H1 (cell line): Measurements from ENCODE around the gene ADD2. TPM values are rescaled to one million over a fixed set of nuclear protein-coding genes. Genes with fewer than 3 reads are reported as not detected.

ENCODE experiments used
- CTCF ChIA-PET: fragments of 300-600 bp; sonication (Branson Sonifier 250); formaldehyde crosslinking; loops from one replicate; lab custom pipeline; 2021; ENCODE audit not compliant: partially characterized antibody; lab: Charles Lee
- POLR2A ChIA-PET: fragments of 300-600 bp; sonication (Branson Sonifier 250); formaldehyde crosslinking; loops from one replicate; lab custom pipeline; 2021; ENCODE audit warnings: inconsistent platforms; ENCODE audit not compliant: partially characterized antibody; lab: Charles Lee
- DNase-seq, 2 experiments: peaks; one replicate each; pipeline versions ENCODE4 v3.0.0 to v3.0.0-alpha.2; 2010 to 2022; ENCODE audit warnings: low spot score in 2 of 2, low read depth in 1 of 2, mixed read lengths in 1 of 2
- FAIRE-seq: peaks from 2 replicates; lab custom pipeline; 2011; peaks lifted over from hg19 to GRCh38; lab: Jason Lieb, UNC
- H2AFZ ChIP-seq: 2 replicates; pipeline ENCODE4 v1.8.1; 2012; ENCODE audit warnings: low read length, inconsistent platforms
- H2AK5ac ChIP-seq: 2 replicates; pipeline ENCODE4 v1.6.1; 2013; ENCODE audit warnings: low read depth, low read length
- H2BK120ac ChIP-seq: replicated peaks from 2 replicates; pipeline ENCODE3; 2013; ENCODE audit warnings: low read depth, low read length, inconsistent platforms
- H2BK12ac ChIP-seq: 2 replicates; pipeline ENCODE4 v1.6.1; 2013; ENCODE audit warnings: low read depth, low read length
- H2BK15ac ChIP-seq: 2 replicates; pipeline ENCODE4 v1.6.1; 2013; ENCODE audit warnings: low read length
- H2BK20ac ChIP-seq: 2 replicates; pipeline ENCODE4 v1.6.1; 2013; ENCODE audit warnings: low read length
- H2BK5ac ChIP-seq: 2 replicates; pipeline ENCODE4 v1.6.1; 2013; ENCODE audit warnings: low read depth, low read length
- H3K14ac ChIP-seq: 2 replicates; pipeline ENCODE4 v1.6.1; 2013; ENCODE audit warnings: inconsistent platforms; ENCODE audit not compliant: insufficient read length
- H3K18ac ChIP-seq: 2 replicates; pipeline ENCODE4 v1.6.1; 2013; ENCODE audit warnings: low read length; ENCODE audit errors: extremely low read depth
- H3K23ac ChIP-seq: 2 replicates; pipeline ENCODE4 v1.6.1; 2013; ENCODE audit warnings: inconsistent platforms; ENCODE audit not compliant: insufficient read length
- H3K23me2 ChIP-seq: 2 replicates; pipeline ENCODE4 v1.6.1; 2013; ENCODE audit warnings: low read depth, low read length
- H3K27ac ChIP-seq: 2 replicates; pipeline ENCODE4 v1.6.1; 2011; ENCODE audit warnings: low read depth, low read length, inconsistent platforms
- H3K27me3 ChIP-seq, 4 experiments: replicated peaks in 1 of 4; 1 replicate in 1 of 4; 2 replicates in 3 of 4; pipeline versions ENCODE4 v1.6.1 to v1.8.1; 2011 to 2013; ENCODE audit warnings: low read length in 3 of 4, mild to moderate bottlenecking in 3 of 4, inconsistent platforms in 2 of 4, mixed read lengths in 2 of 4, moderate library complexity in 1 of 4; ENCODE audit not compliant: control insufficient read depth in 3 of 4, insufficient read depth in 3 of 4; ENCODE audit errors: extremely low read depth in 1 of 4
- H3K36me3 ChIP-seq, 4 experiments: 2 replicates each; pipeline versions ENCODE4 v1.6.1 to v1.8.1; 2011 to 2013; ENCODE audit warnings: mild to moderate bottlenecking in 4 of 4, low read length in 3 of 4, moderate library complexity in 2 of 4, control low read depth in 1 of 4, inconsistent platforms in 1 of 4; ENCODE audit not compliant: insufficient read depth in 4 of 4, control insufficient read depth in 2 of 4
- H3K4ac ChIP-seq: replicated peaks from 2 replicates; pipeline ENCODE3; 2013; ENCODE audit warnings: low read length, low read depth, mixed read lengths, inconsistent platforms; ENCODE audit not compliant: insufficient read length
- H3K4me1 ChIP-seq, 4 experiments: replicated peaks in 1 of 4; 1 replicate in 1 of 4; 2 replicates in 3 of 4; pipeline versions ENCODE4 v1.6.1 to v1.8.1; 2011 to 2013; ENCODE audit warnings: low read length in 3 of 4, inconsistent platforms in 2 of 4, mixed read lengths in 1 of 4; ENCODE audit not compliant: insufficient read depth in 4 of 4, control insufficient read depth in 3 of 4
- H3K4me2 ChIP-seq, 2 experiments: 2 replicates each; pipeline versions ENCODE4 v1.6.1 to v1.8.1; 2011 to 2013; ENCODE audit warnings: low read depth in 2 of 2, low read length in 2 of 2, control low read depth in 1 of 2, inconsistent platforms in 1 of 2, mild to moderate bottlenecking in 1 of 2; ENCODE audit not compliant: insufficient read depth in 1 of 2
- H3K4me3 ChIP-seq, 4 experiments: fragments of 200-600, 300-600 bp in 1 of 4; sonication (generic), shearing (Covaris generic), sonication (Bioruptor Twin) in 1 of 4; 2 replicates each; pipeline versions ENCODE4 v1.5.1 to v1.8.1; 2011 to 2016; ENCODE audit warnings: low read length in 4 of 4, low read depth in 3 of 4, control low read depth in 2 of 4, inconsistent platforms in 2 of 4, mild to moderate bottlenecking in 2 of 4, mixed read lengths in 1 of 4, moderate library complexity in 1 of 4; ENCODE audit not compliant: insufficient read depth in 2 of 4; ENCODE audit errors: extremely low read depth in 1 of 4
- H3K56ac ChIP-seq: replicated peaks from 2 replicates; pipeline ENCODE3; 2013; ENCODE audit warnings: low read depth, mild to moderate bottlenecking, mixed read lengths, low read length, inconsistent platforms; ENCODE audit not compliant: insufficient read length
- H3K79me1 ChIP-seq: 2 replicates; pipeline ENCODE4 v1.6.1; 2013; ENCODE audit warnings: low read depth, low read length, control low read depth
- H3K79me2 ChIP-seq, 2 experiments: 2 replicates each; pipeline versions ENCODE4 v1.6.1 to v1.8.1; 2012 to 2013; ENCODE audit warnings: low read length in 2 of 2, mild to moderate bottlenecking in 2 of 2, inconsistent platforms in 1 of 2; ENCODE audit not compliant: insufficient read depth in 2 of 2, control insufficient read depth in 1 of 2
- H3K9ac ChIP-seq, 4 experiments: replicated peaks in 1 of 4; 1 replicate in 1 of 4; 2 replicates in 3 of 4; pipeline versions ENCODE4 v1.6.1 to v1.8.1; 2011 to 2013; ENCODE audit warnings: low read depth in 3 of 4, low read length in 3 of 4, control low read depth in 2 of 4, mild to moderate bottlenecking in 2 of 4, moderate library complexity in 2 of 4, inconsistent platforms in 1 of 4; ENCODE audit errors: extremely low read depth in 1 of 4
- H3K9me3 ChIP-seq, 2 experiments: 2 replicates each; pipeline versions ENCODE4 v1.6.1 to v1.8.1; 2012 to 2013; ENCODE audit warnings: mild to moderate bottlenecking in 2 of 2, moderate library complexity in 2 of 2, control low read depth in 1 of 2, inconsistent platforms in 1 of 2, low read depth in 1 of 2, low read length in 1 of 2, mixed read lengths in 1 of 2; ENCODE audit not compliant: insufficient read depth in 2 of 2
- H4K20me1 ChIP-seq, 2 experiments: replicated peaks in 1 of 2; 2 replicates each; pipeline versions ENCODE3 to v1.8.1; 2011 to 2013; ENCODE audit warnings: inconsistent platforms in 2 of 2, low read length in 2 of 2, mild to moderate bottlenecking in 1 of 2; ENCODE audit not compliant: insufficient read depth in 2 of 2, control insufficient read depth in 1 of 2
- H4K5ac ChIP-seq: 2 replicates; pipeline ENCODE4 v1.6.1; 2013; ENCODE audit warnings: low read length, low read depth, mixed read lengths, inconsistent platforms; ENCODE audit not compliant: insufficient read length
- H4K8ac ChIP-seq: 2 replicates; pipeline ENCODE4 v1.8.0; 2013; ENCODE audit warnings: mild to moderate bottlenecking, moderate library complexity, low read length, inconsistent platforms; ENCODE audit not compliant: insufficient read depth; ENCODE audit errors: extremely low read depth
- H4K91ac ChIP-seq: replicated peaks from 2 replicates; pipeline ENCODE3; 2013; ENCODE audit warnings: low read length, mixed read lengths, inconsistent platforms; ENCODE audit not compliant: insufficient read length
- HDAC2 ChIP-seq, 2 experiments: fragments of 300-600 bp in 1 of 2; sonication (generic) in 1 of 2; IDR thresholded peaks; 2 replicates each; pipeline ENCODE4 v1.6.1; 2011 to 2012; ENCODE audit warnings: low read depth in 2 of 2, low read length in 2 of 2, mild to moderate bottlenecking in 2 of 2, moderate library complexity in 2 of 2, borderline replicate concordance in 1 of 2, inconsistent platforms in 1 of 2
- WGBS, 2 experiments: shearing (Covaris generic) in 1 of 2; methylation state at CpG; one replicate each; pipeline versions ENCODE4 v1.1.6 to v1.1.7; 2013 to 2015; ENCODE audit warnings: low lambda C conversion rate in 2 of 2, mixed read lengths in 2 of 2, inconsistent platforms in 1 of 2, low coverage in 1 of 2, missing lambda C conversion rate in 1 of 2; ENCODE audit not compliant: insufficient replicate concordance in 2 of 2, insufficient coverage in 1 of 2, insufficient read length in 1 of 2; ENCODE audit errors: extremely low coverage in 1 of 2, missing lambda C conversion rate in 1 of 2; 5-methylcytosine and 5-hydroxymethylcytosine counted together
- polyA plus RNA-seq, 7 experiments: library from polyadenylated mRNA; depleted of rRNA in 3 of 7; stranded (reverse) in 5 of 7; unstranded in 2 of 7; fragments of >200 nt in 5 of 7; fragments of 200-250 nt in 2 of 7; gene quantifications; 1 replicate in 5 of 7; 2 replicates in 1 of 7; 4 replicates in 1 of 7; pipeline versions ENCODE4 v1.2.1 to v1.2.3, GENCODE V29; 2011 to 2013; ENCODE audit warnings: missing spikeins in 2 of 7, mixed read lengths in 2 of 7
- total RNA-seq: library from RNA; stranded (reverse); fragmentation: NEBNext Ultra II Directional; extraction: Animal tissue kit (Norgen Biotek cat#: 25700); gene quantifications from 2 replicates; pipeline ENCODE4 v1.2.1, GENCODE V29; 2021

ADD2 gene
- total and polyA plus RNA-seq, 2 of the 8 experiments (the other 6 are each of a cell fraction or from before 2014, with no cell fraction given): 58.5 to 170 TPM

DNA sequence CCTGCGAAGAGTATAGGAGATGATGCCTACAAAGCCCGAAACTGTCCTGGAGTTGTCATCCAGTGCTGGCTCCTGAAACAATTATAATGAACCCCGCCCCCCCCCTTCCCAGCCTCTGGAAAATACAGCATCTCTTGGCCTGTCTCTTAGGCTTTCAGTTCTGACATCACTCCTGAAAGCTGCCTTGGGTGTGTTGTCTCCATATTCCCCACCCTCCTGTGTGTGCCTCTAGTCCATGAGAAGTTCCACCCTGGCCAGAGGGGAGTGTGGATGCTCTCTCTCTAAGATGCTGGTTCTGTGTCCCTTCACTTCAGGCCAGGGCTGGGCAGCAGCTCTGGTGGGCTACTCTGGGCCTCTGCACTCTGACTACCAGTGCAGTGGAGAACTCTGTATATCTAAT lies 155.4 kb downstream of the ADD2 start:
- FAIRE-seq: no peak
- H2BK12ac ChIP-seq: no peak overlapping the region
- no peak overlapping the region for H2BK20ac ChIP-seq
- H3K27me3 ChIP-seq: no peaks in the 10 kb centered on the region; a peak in 1 of 7 replicates
- H2AFZ ChIP-seq: no peak overlapping the region
- no peak overlapping the region for H2BK5ac ChIP-seq
- no peak overlapping the region for H3K4ac ChIP-seq
- no peak overlapping the region for H3K4me2 ChIP-seq
- no peak overlapping the region for H2BK15ac ChIP-seq
- DNase-seq: no peak
- H2AK5ac ChIP-seq: no peak overlapping the region
- H3K23ac ChIP-seq: no peak overlapping the region
- H3K79me2 ChIP-seq: no peaks in the 10 kb centered on the region
- no peak overlapping the region for H4K5ac ChIP-seq
- POLR2A ChIA-PET: no interaction called here
- H3K9me3 ChIP-seq: no peaks in the 10 kb centered on the region
- H3K56ac ChIP-seq: no peak overlapping the region
- H3K36me3 ChIP-seq: no peaks in the 10 kb centered on the region
- TF ChIP-seq HDAC2 (IDR thresholded peaks at IDR 0.05; ENCODE audit: borderline replicate concordance in 1 of 2, low read depth in 2 of 2, low read length in 2 of 2): no peak
- H3K18ac ChIP-seq: no peak overlapping the region
- H4K8ac ChIP-seq: no peak overlapping the region
- no peak overlapping the region for H3K9ac ChIP-seq
- H3K79me1 ChIP-seq: no peaks in the 10 kb centered on the region
- H3K4me3 ChIP-seq: no peak overlapping the region
- no peak overlapping the region for H3K27ac ChIP-seq
- H3K4me1 ChIP-seq: peaks cover 0 to 2% (median 2%) of the 10 kb centered on the region in 4 experiments; a peak in 3 of 7 replicates
- 86% methylated on average over 3 of the region's 3 CpGs; no CpG with 5 or more reads in 1 of the 2 experiments for WGBS, 2 experiments
- H3K14ac ChIP-seq: no peak overlapping the region
- H4K20me1 ChIP-seq: no peaks in the 10 kb centered on the region
- H2BK120ac ChIP-seq: no peak overlapping the region
- CTCF ChIA-PET: interaction anchor here (0.9 to 1.7 kb wide), 3 partner anchors 18 to 272 kb away, joined by 4 to 5 read pairs (median 4); no protein-coding TSS in a partner anchor
- no peak overlapping the region for H4K91ac ChIP-seq
- H3K23me2 ChIP-seq: no peaks in the 10 kb centered on the region
